SK-N-SH treated with all-trans-retinoic acid at 6 μM for 48 hours (cell line): Measurements from ENCODE around the gene ARHGDIB.

Experiments
- ATAC-seq: fragments of 200-7000 bp; cut with Tn5 transposase; 3 replicates; pipeline ENCODE4 v1.9.1; 2020; ENCODE audit warnings: mild to moderate bottlenecking, moderate library complexity
- BACH2 ChIP-seq: fragments of 250-450 bp; sonication (Bioruptor Pico); IDR thresholded peaks from 2 replicates; pipeline ENCODE4 v1.9.0; 2021; ENCODE audit warnings: mild to moderate bottlenecking, borderline replicate concordance
- CSDC2 ChIP-seq: fragments of 250-450 bp; sonication (Bioruptor Pico); IDR thresholded peaks from 2 replicates; pipeline ENCODE4 v1.5.0; 2020; ENCODE audit warnings: mild to moderate bottlenecking, moderate library complexity
- CSRNP3 ChIP-seq: fragments of 250-450 bp; sonication (Bioruptor Pico); IDR thresholded peaks from 2 replicates; pipeline ENCODE4 v1.5.1; 2021; ENCODE audit warnings: mild to moderate bottlenecking, moderate library complexity
- ESRRG ChIP-seq: fragments of 250-450 bp; sonication (Bioruptor Pico); IDR thresholded peaks from 2 replicates; pipeline ENCODE4 v1.6.1; 2021; ENCODE audit warnings: mild to moderate bottlenecking
- GLIS3 ChIP-seq: fragments of 250-450 bp; sonication (Bioruptor Pico); IDR thresholded peaks from 2 replicates; pipeline ENCODE4 v1.5.0; 2020; ENCODE audit warnings: mild to moderate bottlenecking, moderate library complexity
- ISL1 ChIP-seq: fragments of 250-450 bp; sonication (Bioruptor Pico); IDR thresholded peaks from 2 replicates; pipeline ENCODE4 v2.1.2; 2022; ENCODE audit warnings: mild to moderate bottlenecking, moderate library complexity
- OSR1 ChIP-seq: fragments of 250-450 bp; sonication (Bioruptor Pico); IDR thresholded peaks from 2 replicates; pipeline ENCODE4 v1.8.0; 2022; ENCODE audit warnings: moderate library complexity, mild to moderate bottlenecking, inconsistent platforms
- PPARA ChIP-seq: fragments of 250-450 bp; sonication (Bioruptor Pico); IDR thresholded peaks from 2 replicates; pipeline ENCODE4 v1.5.0; 2020; ENCODE audit warnings: mild to moderate bottlenecking, borderline replicate concordance
- RARB ChIP-seq: fragments of 250-450 bp; sonication (Bioruptor Pico); IDR thresholded peaks from 2 replicates; pipeline ENCODE4 v1.8.0; 2021; ENCODE audit warnings: mild to moderate bottlenecking, moderate library complexity
- SNAI2 ChIP-seq: fragments of 250-450 bp; sonication (Bioruptor Pico); IDR thresholded peaks from 2 replicates; pipeline ENCODE4 v1.5.0; 2020; ENCODE audit warnings: mild to moderate bottlenecking, moderate library complexity
- TCF4 ChIP-seq: fragments of 250-450 bp; sonication (Bioruptor Pico); IDR thresholded peaks from 2 replicates; pipeline ENCODE4 v1.8.0; 2021; ENCODE audit warnings: mild to moderate bottlenecking, moderate library complexity, borderline replicate concordance
- TOX ChIP-seq: fragments of 250-450 bp; sonication (Bioruptor Pico); IDR thresholded peaks from 2 replicates; pipeline ENCODE4 v1.8.0; 2021; ENCODE audit warnings: mild to moderate bottlenecking, moderate library complexity, borderline replicate concordance
- ZFP3 ChIP-seq: fragments of 250-450 bp; sonication (Bioruptor Pico); IDR thresholded peaks from 2 replicates; pipeline ENCODE4 v1.5.0; 2020; ENCODE audit warnings: mild to moderate bottlenecking, moderate library complexity
- ZFP30 ChIP-seq: fragments of 450-650 bp; formaldehyde crosslinking; IDR thresholded peaks from 2 replicates; pipeline ENCODE4 v1.5.0; 2022; ENCODE audit warnings: mild to moderate bottlenecking, moderate library complexity
- ZNF70 ChIP-seq: fragments of 450-650 bp; formaldehyde crosslinking; IDR thresholded peaks from 2 replicates; pipeline ENCODE4 v1.5.0; 2020; ENCODE audit warnings: mild to moderate bottlenecking, moderate library complexity
- ZNF8 ChIP-seq: fragments of 450-650 bp; formaldehyde crosslinking; IDR thresholded peaks from 2 replicates; pipeline ENCODE4 v1.5.0; 2020; ENCODE audit warnings: mild to moderate bottlenecking, moderate library complexity
- TF ChIP-seq, protein P1 (sequence below): fragments of 250-450 bp; sonication (Bioruptor Pico); IDR thresholded peaks from 2 replicates; pipeline ENCODE4 v1.8.0; 2021; ENCODE audit warnings: low read depth, mild to moderate bottlenecking, moderate library complexity, borderline replicate concordance
- TF ChIP-seq, protein P2 (sequence below): fragments of 250-450 bp; sonication (Bioruptor Pico); IDR thresholded peaks from 2 replicates; pipeline ENCODE4 v1.5.1; 2020; ENCODE audit warnings: low read depth, mild to moderate bottlenecking, moderate library complexity
- TF ChIP-seq, protein P3 (sequence below): fragments of 250-450 bp; sonication (Bioruptor Pico); IDR thresholded peaks from 2 replicates; pipeline ENCODE4 v1.5.0; 2020; ENCODE audit warnings: mild to moderate bottlenecking, moderate library complexity

The ARHGDIB gene

GRCh38 chr12:14949631-14950030 lies 11.8 kb downstream of the ARHGDIB start:
- no peak for ATAC-seq
- TF ChIP-seq GLIS3 (CRISPR knock-in tag) (no peak), CSRNP3 (CRISPR knock-in tag) (no peak), OSR1 (CRISPR knock-in tag) (no peak), TOX (CRISPR knock-in tag) (no peak), ZNF8 (CRISPR knock-in tag) (no peak), RARB (no peak), TCF4 (CRISPR knock-in tag) (no peak), ZFP3 (CRISPR knock-in tag) (no peak)
- TF ChIP-seq, protein P1, sequence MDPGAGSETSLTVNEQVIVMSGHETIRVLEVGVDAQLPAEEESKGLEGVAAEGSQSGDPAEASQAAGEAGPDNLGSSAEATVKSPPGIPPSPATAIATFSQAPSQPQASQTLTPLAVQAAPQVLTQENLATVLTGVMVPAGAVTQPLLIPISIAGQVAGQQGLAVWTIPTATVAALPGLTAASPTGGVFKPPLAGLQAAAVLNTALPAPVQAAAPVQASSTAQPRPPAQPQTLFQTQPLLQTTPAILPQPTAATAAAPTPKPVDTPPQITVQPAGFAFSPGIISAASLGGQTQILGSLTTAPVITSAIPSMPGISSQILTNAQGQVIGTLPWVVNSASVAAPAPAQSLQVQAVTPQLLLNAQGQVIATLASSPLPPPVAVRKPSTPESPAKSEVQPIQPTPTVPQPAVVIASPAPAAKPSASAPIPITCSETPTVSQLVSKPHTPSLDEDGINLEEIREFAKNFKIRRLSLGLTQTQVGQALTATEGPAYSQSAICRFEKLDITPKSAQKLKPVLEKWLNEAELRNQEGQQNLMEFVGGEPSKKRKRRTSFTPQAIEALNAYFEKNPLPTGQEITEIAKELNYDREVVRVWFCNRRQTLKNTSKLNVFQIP (CRISPR knock-in tag) = no peak
- TF ChIP-seq, protein P2, sequence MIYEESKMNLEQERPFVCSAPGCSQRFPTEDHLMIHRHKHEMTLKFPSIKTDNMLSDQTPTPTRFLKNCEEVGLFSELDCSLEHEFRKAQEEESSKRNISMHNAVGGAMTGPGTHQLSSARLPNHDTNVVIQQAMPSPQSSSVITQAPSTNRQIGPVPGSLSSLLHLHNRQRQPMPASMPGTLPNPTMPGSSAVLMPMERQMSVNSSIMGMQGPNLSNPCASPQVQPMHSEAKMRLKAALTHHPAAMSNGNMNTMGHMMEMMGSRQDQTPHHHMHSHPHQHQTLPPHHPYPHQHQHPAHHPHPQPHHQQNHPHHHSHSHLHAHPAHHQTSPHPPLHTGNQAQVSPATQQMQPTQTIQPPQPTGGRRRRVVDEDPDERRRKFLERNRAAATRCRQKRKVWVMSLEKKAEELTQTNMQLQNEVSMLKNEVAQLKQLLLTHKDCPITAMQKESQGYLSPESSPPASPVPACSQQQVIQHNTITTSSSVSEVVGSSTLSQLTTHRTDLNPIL (CRISPR knock-in tag) = no peak

- TF ChIP-seq CSRNP3 (CRISPR knock-in tag) (no peak), ZFP30 (CRISPR knock-in tag) (no peak), PPARA (no peak), ZNF70 (no peak)
- TF ChIP-seq, protein P1 (CRISPR knock-in tag) = no peak
- peak; percentile 72 for ATAC-seq
Observed at GRCh38 chr12:14948672-14949071, 12.7 kb downstream of the ARHGDIB start.

DNA sequence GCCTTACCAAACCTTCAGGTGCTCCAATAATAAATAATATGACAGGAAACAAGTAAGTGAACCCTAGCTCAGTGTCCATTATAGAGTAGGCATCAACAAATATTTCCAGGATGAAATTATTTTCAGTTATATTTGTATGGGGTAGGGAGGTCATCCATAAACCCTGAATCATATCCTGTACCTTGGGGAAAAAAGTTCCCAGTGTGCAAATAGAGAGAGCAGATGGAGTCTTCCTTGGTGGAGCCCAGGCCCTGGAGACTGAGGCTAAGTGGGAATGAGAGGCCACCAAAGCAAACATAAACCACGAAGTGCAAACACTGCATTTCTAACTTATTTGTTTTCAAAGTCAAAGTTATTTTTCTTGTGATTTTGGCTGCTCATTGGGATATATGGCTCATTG lies 14.5 kb downstream of the ARHGDIB start:
- ATAC-seq = no peak
- no peak for TF ChIP-seq PPARA
- TF ChIP-seq RARB = no peak
- no peak for TF ChIP-seq ZNF8 (CRISPR knock-in tag)
- no peak for TF ChIP-seq CSDC2 (CRISPR knock-in tag)
- no peak for TF ChIP-seq ZFP3 (CRISPR knock-in tag)
- TF ChIP-seq ESRRG (CRISPR knock-in tag) = no peak
- TF ChIP-seq TOX (CRISPR knock-in tag) = no peak
- no peak for TF ChIP-seq SNAI2 (CRISPR knock-in tag)
- TF ChIP-seq ZNF70 = no peak
- TF ChIP-seq, all 23 proteins: peak for 0

DNA sequence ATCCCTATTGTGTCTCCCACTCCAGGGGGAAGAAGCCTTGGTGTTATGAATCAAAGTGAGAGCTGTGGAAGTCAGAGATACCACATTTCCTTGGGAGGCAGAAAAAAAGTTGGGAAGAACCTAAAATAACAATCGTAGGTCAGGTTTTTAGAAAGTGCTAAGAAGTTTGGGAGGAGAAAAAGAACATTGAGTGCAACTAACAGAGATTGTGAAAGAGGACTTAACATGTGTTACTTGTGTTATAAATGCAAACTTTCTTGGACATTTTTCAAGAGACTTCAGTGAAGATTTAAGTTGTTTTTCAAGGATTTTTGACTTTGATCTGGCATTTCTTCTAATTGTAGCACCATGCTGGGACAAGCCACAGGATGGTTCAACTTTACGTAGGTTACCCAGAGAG lies 15.2 kb downstream of the ARHGDIB start:
- no peak for TF ChIP-seq TCF4 (CRISPR knock-in tag)
- TF ChIP-seq, all 23 proteins: peak for 0
- ATAC-seq = no peak

GRCh38 chr12:14942196-14942931 lies 19.0 kb downstream of the ARHGDIB start:
- no peak for ATAC-seq
- TF ChIP-seq RARB (no peak), ZFP30 (CRISPR knock-in tag) (no peak), ZFP3 (CRISPR knock-in tag) (no peak), PPARA (no peak), TCF4 (CRISPR knock-in tag) (no peak), BACH2 (CRISPR knock-in tag) (no peak), TOX (CRISPR knock-in tag) (no peak), ISL1 (CRISPR knock-in tag) (no peak), CSRNP3 (CRISPR knock-in tag) (no peak)
- TF ChIP-seq, protein P3, sequence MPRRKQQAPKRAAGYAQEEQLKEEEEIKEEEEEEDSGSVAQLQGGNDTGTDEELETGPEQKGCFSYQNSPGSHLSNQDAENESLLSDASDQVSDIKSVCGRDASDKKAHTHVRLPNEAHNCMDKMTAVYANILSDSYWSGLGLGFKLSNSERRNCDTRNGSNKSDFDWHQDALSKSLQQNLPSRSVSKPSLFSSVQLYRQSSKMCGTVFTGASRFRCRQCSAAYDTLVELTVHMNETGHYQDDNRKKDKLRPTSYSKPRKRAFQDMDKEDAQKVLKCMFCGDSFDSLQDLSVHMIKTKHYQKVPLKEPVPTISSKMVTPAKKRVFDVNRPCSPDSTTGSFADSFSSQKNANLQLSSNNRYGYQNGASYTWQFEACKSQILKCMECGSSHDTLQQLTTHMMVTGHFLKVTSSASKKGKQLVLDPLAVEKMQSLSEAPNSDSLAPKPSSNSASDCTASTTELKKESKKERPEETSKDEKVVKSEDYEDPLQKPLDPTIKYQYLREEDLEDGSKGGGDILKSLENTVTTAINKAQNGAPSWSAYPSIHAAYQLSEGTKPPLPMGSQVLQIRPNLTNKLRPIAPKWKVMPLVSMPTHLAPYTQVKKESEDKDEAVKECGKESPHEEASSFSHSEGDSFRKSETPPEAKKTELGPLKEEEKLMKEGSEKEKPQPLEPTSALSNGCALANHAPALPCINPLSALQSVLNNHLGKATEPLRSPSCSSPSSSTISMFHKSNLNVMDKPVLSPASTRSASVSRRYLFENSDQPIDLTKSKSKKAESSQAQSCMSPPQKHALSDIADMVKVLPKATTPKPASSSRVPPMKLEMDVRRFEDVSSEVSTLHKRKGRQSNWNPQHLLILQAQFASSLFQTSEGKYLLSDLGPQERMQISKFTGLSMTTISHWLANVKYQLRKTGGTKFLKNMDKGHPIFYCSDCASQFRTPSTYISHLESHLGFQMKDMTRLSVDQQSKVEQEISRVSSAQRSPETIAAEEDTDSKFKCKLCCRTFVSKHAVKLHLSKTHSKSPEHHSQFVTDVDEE (CRISPR knock-in tag) = no peak
